Stomach smooth muscle (tissue), 2 donors: ENCODE measurements around the gene ANKMY1.
"Not testable (repeated sequence)": the region's sequence is repeated elsewhere in the genome, so short reads cannot be mapped to it uniquely, and the experiment has no call there.

ENCODE experiments used
- H3K27ac ChIP-seq: one replicate; pipeline ENCODE4 v1.7.0; 2013; ENCODE audit warnings: mild to moderate bottlenecking, low read length, inconsistent platforms
- H3K27me3 ChIP-seq, 2 donors: one replicate each; pipeline ENCODE4 v1.7.0; 2013; ENCODE audit warnings: low read length in 2 of 2; ENCODE audit not compliant: insufficient read depth in 2 of 2, control insufficient read depth in 1 of 2
- H3K36me3 ChIP-seq, 2 donors: one replicate each; pipeline ENCODE4 v1.7.0; 2013; ENCODE audit warnings: low read length in 2 of 2; ENCODE audit not compliant: control insufficient read depth in 2 of 2, insufficient read depth in 2 of 2
- H3K4me1 ChIP-seq: one replicate; pipeline ENCODE4 v1.7.0; 2013; ENCODE audit warnings: low read length; ENCODE audit not compliant: control insufficient read depth, insufficient read depth
- H3K4me3 ChIP-seq, 2 donors: one replicate each; pipeline ENCODE4 v1.7.0; 2013; ENCODE audit warnings: low read length in 2 of 2
- H3K9ac ChIP-seq, 2 donors: one replicate each; pipeline ENCODE4 v1.7.0; 2013; ENCODE audit warnings: low read length in 2 of 2, mild to moderate bottlenecking in 1 of 2
- H3K9me3 ChIP-seq, 2 donors: one replicate each; pipeline ENCODE4 v1.7.0; 2013; ENCODE audit warnings: low read length in 2 of 2; ENCODE audit not compliant: control insufficient read depth in 2 of 2
- donor health status: healthy.
- donor health status: Pancreatic carcinoma.

ANKMY1 gene

GRCh38 chr2:240565333-240566202 lies 7.8 kb upstream of the ANKMY1 start:
- peak overlapping the region; percentile 6 to 58 for H3K4me3 ChIP-seq
- H3K27me3 ChIP-seq: no peaks in the 10 kb centered on the region
- peaks cover 56% of the 10 kb centered on the region for H3K4me1 ChIP-seq
- H3K9ac ChIP-seq: peak overlapping the region; percentile 60
- H3K27ac ChIP-seq: no peak overlapping the region
- H3K9me3 ChIP-seq: no peaks in the 10 kb centered on the region
- no peaks in the 10 kb centered on the region for H3K36me3 ChIP-seq

GRCh38 chr2:240564561-240565332 lies 7.0 kb upstream of the ANKMY1 start:
- peaks cover 52% of the 10 kb centered on the region for H3K4me1 ChIP-seq

GRCh38 chr2:240563951-240564560 lies 6.3 kb upstream of the ANKMY1 start:
- H3K9ac ChIP-seq: peak overlapping the region in 1 of 2 donors; percentile 42
- no peaks in the 10 kb centered on the region for H3K9me3 ChIP-seq
- peaks cover 52% of the 10 kb centered on the region for H3K4me1 ChIP-seq
- no peak overlapping the region for H3K27ac ChIP-seq
- H3K4me3 ChIP-seq: no peak overlapping the region
- H3K27me3 ChIP-seq: no peaks in the 10 kb centered on the region
- H3K36me3 ChIP-seq: no peaks in the 10 kb centered on the region

More at GRCh38 chr2:240564561-240565332, 7.0 kb upstream of the ANKMY1 start:
- no peak overlapping the region for H3K4me3 ChIP-seq
- H3K36me3 ChIP-seq: no peaks in the 10 kb centered on the region
- H3K27me3 ChIP-seq: no peaks in the 10 kb centered on the region
- H3K9me3 ChIP-seq: no peaks in the 10 kb centered on the region
- peak overlapping the region in 1 of 2 donors; percentile 42 for H3K9ac ChIP-seq
- no peak overlapping the region for H3K27ac ChIP-seq

GRCh38 chr2:240563231-240563630 lies 5.4 kb upstream of the ANKMY1 start:
- H3K36me3 ChIP-seq, H3K9ac ChIP-seq, H3K4me3 ChIP-seq, H3K27ac ChIP-seq, H3K9me3 ChIP-seq, H3K27me3 ChIP-seq: not testable (repeated sequence)
- H3K4me1 ChIP-seq: peaks cover 54% of the 10 kb centered on the region

GRCh38 chr2:240561325-240561971 lies 3.7 kb upstream of the ANKMY1 start:
- no peak overlapping the region for H3K27ac ChIP-seq
- H3K36me3 ChIP-seq: no peaks in the 10 kb centered on the region
- peak overlapping the region; percentile 36 to 58 for H3K9ac ChIP-seq
- H3K4me3 ChIP-seq: peak overlapping the region; percentile 52 to 77
- H3K27me3 ChIP-seq: peaks cover 8 to 11% of the 10 kb centered on the region in 2 donors
- peaks cover 44% of the 10 kb centered on the region for H3K4me1 ChIP-seq
- no peaks in the 10 kb centered on the region for H3K9me3 ChIP-seq

- no peaks in the 10 kb centered on the region for H3K9me3 ChIP-seq
- H3K27me3 ChIP-seq: peaks cover 10 to 11% of the 10 kb centered on the region in 2 donors
- H3K36me3 ChIP-seq: no peaks in the 10 kb centered on the region
- peak overlapping the region; percentile 92 for H3K27ac ChIP-seq
- peak overlapping the region; percentile 52 to 77 for H3K4me3 ChIP-seq
- H3K9ac ChIP-seq: peak overlapping the region; percentile 73 to 77
- peaks cover 38% of the 10 kb centered on the region for H3K4me1 ChIP-seq
These were observed 2.9 kb upstream of the ANKMY1 start for GRCh38 chr2:240560480-240561324.

GRCh38 chr2:240560084-240560479 lies 2.3 kb upstream of the ANKMY1 start, which contains the start of gene DUSP28:
TSS of gene DUSP28 (plus strand) at chr2:240560357. CDS start at chr2:240560685, 328 bp downstream.
- Histone ChIP-seq H3K4me3 (peak within 1 kb of the TSS; percentile 52 to 77), H3K36me3 (no peaks in the 10 kb centered on the region), H3K9ac (peak within 1 kb of the TSS; percentile 73 to 77), H3K9me3 (no peaks in the 10 kb centered on the region), H3K4me1 (peaks cover 32% of the 10 kb centered on the region), H3K27ac (peak within 1 kb of the TSS; percentile 92), H3K27me3 (peaks cover 10 to 11% of the 10 kb centered on the region in 2 donors)

GRCh38 chr2:240559286-240559685 lies 1.5 kb upstream of the ANKMY1 start:
- Histone ChIP-seq H3K4me1 (peaks cover 30% of the 10 kb centered on the region), H3K36me3 (no peaks in the 10 kb centered on the region), H3K4me3 (peak overlapping the region in 1 of 2 donors; percentile 15), H3K9ac (no peak overlapping the region), H3K27me3 (peaks cover 10 to 11% of the 10 kb centered on the region in 2 donors), H3K27ac (no peak overlapping the region), H3K9me3 (no peaks in the 10 kb centered on the region)

- peaks cover 30% of the 10 kb centered on the region for H3K4me1 ChIP-seq
- H3K4me3 ChIP-seq: peak overlapping the region in 1 of 2 donors; percentile 62
- no peaks in the 10 kb centered on the region for H3K36me3 ChIP-seq
- H3K27me3 ChIP-seq: peaks cover 10 to 11% of the 10 kb centered on the region in 2 donors
- H3K9ac ChIP-seq: no peak overlapping the region
- no peak overlapping the region for H3K27ac ChIP-seq
- H3K9me3 ChIP-seq: no peaks in the 10 kb centered on the region
These were observed 511 bp upstream of the ANKMY1 start for GRCh38 chr2:240558236-240558761.
